ENCODE measurements around the gene IGF1R. TPM values are rescaled to one million over a fixed set of nuclear protein-coding genes. Genes with fewer than 3 reads are reported as not detected.

IGF1R gene
- total RNA-seq, 1 experiment from 2014 or later = 16.3 TPM

- H2AFZ ChIP-seq (ENCODE audit: low read depth, low read length, poor library complexity, severe bottlenecking) = no peak overlapping the region
- H3K9ac ChIP-seq (ENCODE audit: low read length) = no peak overlapping the region
- no peaks in the 10 kb centered on the region for H3K9me2 ChIP-seq (ENCODE audit: insufficient read depth)
- DNase-seq (ENCODE audit: low read depth, low spot score) = no peak
- no peak for ATAC-seq
- H4K20me1 ChIP-seq (ENCODE audit: insufficient read depth) = no peaks in the 10 kb centered on the region
- peaks cover 16 to 30% of the 10 kb centered on the region in 2 experiments for H3K4me1 ChIP-seq (ENCODE audit: control insufficient read depth in 1 of 2, insufficient read depth in 2 of 2, low read length in 2 of 2)
- no peak overlapping the region for H3K4me2 ChIP-seq (ENCODE audit: low read length)
- intact Hi-C loops (cut with micrococcal nuclease) = no loop called here
- ChIA-PET CTCF (interaction anchor here (1.2 kb wide), 1 partner anchor 183 kb away, joined by 3 read pairs; no protein-coding TSS in a partner anchor), POLR2A (no interaction called here), RAD21 (ENCODE audit: low non-redundant PET in 1 of 2, low total read pairs in 2 of 2, uncharacterized antibody in 2 of 2, unreplicated experiment in 2 of 2) (interaction anchor here (0.6 kb wide), 2 partner anchors 20 to 236 kb away, joined by 4 to 5 read pairs; no protein-coding TSS in a partner anchor)
- no peak for TF ChIP-seq POLR2AphosphoS5 (IDR thresholded peaks at IDR 0.05; ENCODE audit: low read depth, low read length)
- no peak for TF ChIP-seq CEBPB (IDR thresholded peaks at IDR 0.05; ENCODE audit: low read depth)
- TF ChIP-seq POLR2A (IDR thresholded peaks at IDR 0.05; ENCODE audit: borderline replicate concordance, extremely low read depth, insufficient read depth, insufficient read length) = no peak
- TF ChIP-seq RAD21 (IDR thresholded peaks at IDR 0.05; ENCODE audit: low read depth) = no peak
- no peak for TF ChIP-seq CTCF (IDR thresholded peaks at IDR 0.05 in 2 of 3, conservative IDR thresholded peaks at IDR 0.05 in 1 of 3; ENCODE audit: borderline replicate concordance in 1 of 3, insufficient read depth in 1 of 3, low read depth in 2 of 3, low read length in 2 of 3)
- TF ChIP-seq EZH2phosphoT487 (IDR thresholded peaks at IDR 0.05; ENCODE audit: borderline replicate concordance) = no peak
- no peak for TF ChIP-seq ATF3 (IDR thresholded peaks at IDR 0.05)
- no peak for TF ChIP-seq SP1 (IDR thresholded peaks at IDR 0.05; ENCODE audit: low read depth)
- no peaks in the 10 kb centered on the region for H3K36me3 ChIP-seq (ENCODE audit: control insufficient read depth in 1 of 2, insufficient read depth in 2 of 2, low read length in 2 of 2)
- no peaks in the 10 kb centered on the region for H3K79me2 ChIP-seq (ENCODE audit: insufficient read depth, low read length)
- no peaks in the 10 kb centered on the region for H3K27me3 ChIP-seq (ENCODE audit: insufficient read depth, low read length)
- no peaks in the 10 kb centered on the region for H3K9me3 ChIP-seq (ENCODE audit: control insufficient read depth in 1 of 2, insufficient read depth in 1 of 2, low read depth in 1 of 2, low read length in 2 of 2)
- BruUV-seq (replicated peaks) = no TSS peak
- no peak overlapping the region for H3K4me3 ChIP-seq (replicated peaks in 1 of 2; ENCODE audit: low read depth in 1 of 2, low read length in 2 of 2)
- H3K27ac ChIP-seq (ENCODE audit: low read depth, low read length) = no peak overlapping the region
Measured at GRCh38 chr15:98667521-98668179, 19.3 kb downstream of the IGF1R start.
